Measurements from ENCODE around the gene SUFU. TPM values are rescaled to one million over a fixed set of nuclear protein-coding genes. Genes with fewer than 3 reads are reported as not detected.

Gene SUFU
- total RNA-seq, 1 donor from 2014 or later = 19.9 TPM

GRCh38 chr10:102546606-102547320, 43.0 kb downstream of the SUFU start:
- no peak overlapping the region for H3K4me3 Mint-ChIP-seq (ENCODE audit: unreplicated experiment)
- peaks cover 3% of the 10 kb centered on the region for H3K9me3 Mint-ChIP-seq (ENCODE audit: unreplicated experiment)
- no peaks in the 10 kb centered on the region for H3K36me3 Mint-ChIP-seq (ENCODE audit: unreplicated experiment)
- H3K27me3 Mint-ChIP-seq (ENCODE audit: unreplicated experiment) = peaks cover 4% of the 10 kb centered on the region
- H3K27ac Mint-ChIP-seq (ENCODE audit: unreplicated experiment) = no peak overlapping the region
- H3K4me1 Mint-ChIP-seq (ENCODE audit: low read depth, unreplicated experiment) = no peaks in the 10 kb centered on the region
- DNase-seq = no peak
- TF ChIP-seq, protein P1, sequence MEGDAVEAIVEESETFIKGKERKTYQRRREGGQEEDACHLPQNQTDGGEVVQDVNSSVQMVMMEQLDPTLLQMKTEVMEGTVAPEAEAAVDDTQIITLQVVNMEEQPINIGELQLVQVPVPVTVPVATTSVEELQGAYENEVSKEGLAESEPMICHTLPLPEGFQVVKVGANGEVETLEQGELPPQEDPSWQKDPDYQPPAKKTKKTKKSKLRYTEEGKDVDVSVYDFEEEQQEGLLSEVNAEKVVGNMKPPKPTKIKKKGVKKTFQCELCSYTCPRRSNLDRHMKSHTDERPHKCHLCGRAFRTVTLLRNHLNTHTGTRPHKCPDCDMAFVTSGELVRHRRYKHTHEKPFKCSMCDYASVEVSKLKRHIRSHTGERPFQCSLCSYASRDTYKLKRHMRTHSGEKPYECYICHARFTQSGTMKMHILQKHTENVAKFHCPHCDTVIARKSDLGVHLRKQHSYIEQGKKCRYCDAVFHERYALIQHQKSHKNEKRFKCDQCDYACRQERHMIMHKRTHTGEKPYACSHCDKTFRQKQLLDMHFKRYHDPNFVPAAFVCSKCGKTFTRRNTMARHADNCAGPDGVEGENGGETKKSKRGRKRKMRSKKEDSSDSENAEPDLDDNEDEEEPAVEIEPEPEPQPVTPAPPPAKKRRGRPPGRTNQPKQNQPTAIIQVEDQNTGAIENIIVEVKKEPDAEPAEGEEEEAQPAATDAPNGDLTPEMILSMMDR (IDR thresholded peaks at IDR 0.05; ENCODE audit: partially characterized antibody, unreplicated experiment) = no peak

GRCh38 chr10:102549549-102549948, 45.8 kb downstream of the SUFU start:
- H3K36me3 Mint-ChIP-seq (ENCODE audit: unreplicated experiment) = no peaks in the 10 kb centered on the region
- H3K27me3 Mint-ChIP-seq (ENCODE audit: unreplicated experiment) = peaks cover 4% of the 10 kb centered on the region
- TF ChIP-seq, protein P1 (IDR thresholded peaks at IDR 0.05; ENCODE audit: partially characterized antibody, unreplicated experiment) = no peak
- H3K9me3 Mint-ChIP-seq (ENCODE audit: unreplicated experiment) = peaks cover 3% of the 10 kb centered on the region
- no peak for DNase-seq
- no peak overlapping the region for H3K27ac Mint-ChIP-seq (ENCODE audit: unreplicated experiment)
- H3K4me3 Mint-ChIP-seq (ENCODE audit: unreplicated experiment) = no peak overlapping the region
- no peaks in the 10 kb centered on the region for H3K4me1 Mint-ChIP-seq (ENCODE audit: low read depth, unreplicated experiment)

- TF ChIP-seq, protein P1 (IDR thresholded peaks at IDR 0.05; ENCODE audit: partially characterized antibody, unreplicated experiment) = no peak
- no peak overlapping the region for H3K27ac Mint-ChIP-seq (ENCODE audit: unreplicated experiment)
- no peaks in the 10 kb centered on the region for H3K9me3 Mint-ChIP-seq (ENCODE audit: unreplicated experiment)
- H3K36me3 Mint-ChIP-seq (ENCODE audit: unreplicated experiment) = no peaks in the 10 kb centered on the region
- H3K4me3 Mint-ChIP-seq (ENCODE audit: unreplicated experiment) = no peak overlapping the region
- H3K4me1 Mint-ChIP-seq (ENCODE audit: low read depth, unreplicated experiment) = no peaks in the 10 kb centered on the region
- H3K27me3 Mint-ChIP-seq (ENCODE audit: unreplicated experiment) = peaks cover 4% of the 10 kb centered on the region
- no peak for DNase-seq
Observed at GRCh38 chr10:102550636-102551210, 47.0 kb downstream of the SUFU start.

DNA sequence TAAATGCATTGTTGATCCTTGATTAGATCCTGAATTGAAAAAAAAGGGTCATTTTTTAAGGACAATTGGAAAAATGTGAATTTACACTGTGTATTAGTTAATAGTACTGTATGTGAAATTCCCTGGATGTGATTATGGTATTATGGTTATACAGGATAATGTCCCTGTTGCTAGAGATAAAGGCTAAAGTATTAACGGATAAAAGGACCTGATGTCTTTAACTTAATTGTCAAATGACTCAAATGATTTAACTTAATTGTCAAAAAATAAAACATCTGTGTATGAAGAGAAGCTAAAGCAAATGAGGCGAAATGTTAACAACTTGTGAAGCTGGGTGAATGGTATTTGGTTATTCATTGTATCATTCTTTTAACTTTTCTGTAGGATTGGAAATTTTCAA, 48.8 kb downstream of the SUFU start:
- H3K27ac Mint-ChIP-seq (ENCODE audit: unreplicated experiment) = no peak overlapping the region
- no peak overlapping the region for H3K4me3 Mint-ChIP-seq (ENCODE audit: unreplicated experiment)
- H3K36me3 Mint-ChIP-seq (ENCODE audit: unreplicated experiment) = no peaks in the 10 kb centered on the region
- H3K9me3 Mint-ChIP-seq (ENCODE audit: unreplicated experiment) = no peaks in the 10 kb centered on the region
- H3K4me1 Mint-ChIP-seq (ENCODE audit: low read depth, unreplicated experiment) = no peaks in the 10 kb centered on the region
- peaks cover 2% of the 10 kb centered on the region for H3K27me3 Mint-ChIP-seq (ENCODE audit: unreplicated experiment)
- DNase-seq = no peak
- TF ChIP-seq, protein P1 (IDR thresholded peaks at IDR 0.05; ENCODE audit: partially characterized antibody, unreplicated experiment) = no peak

DNA sequence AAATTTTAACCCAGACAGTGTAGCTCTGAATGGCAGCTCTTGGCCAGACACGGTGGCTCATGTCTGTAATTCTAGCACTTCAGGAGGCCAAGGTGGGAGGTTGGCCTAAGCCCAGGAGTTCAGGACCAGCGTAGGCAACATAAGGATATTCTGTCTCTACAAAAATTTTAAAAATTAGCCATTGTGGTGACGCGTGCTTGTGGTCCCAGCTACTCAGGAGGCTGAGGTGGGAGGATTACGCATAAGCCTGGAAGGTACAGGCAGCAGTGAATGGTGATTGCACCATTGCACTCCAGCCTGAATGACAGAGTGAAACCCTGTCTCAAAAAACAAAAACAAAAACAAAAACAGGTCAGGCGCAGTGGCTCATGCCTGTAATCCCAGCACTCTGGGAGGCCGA, 50.0 kb downstream of the SUFU start:
- no peak for DNase-seq
- Mint-ChIP-seq H3K4me3 (ENCODE audit: unreplicated experiment) (no peak overlapping the region), H3K4me1 (ENCODE audit: low read depth, unreplicated experiment) (peaks cover 5% of the 10 kb centered on the region), H3K9me3 (ENCODE audit: unreplicated experiment) (no peaks in the 10 kb centered on the region), H3K36me3 (ENCODE audit: unreplicated experiment) (no peaks in the 10 kb centered on the region), H3K27ac (ENCODE audit: unreplicated experiment) (no peak overlapping the region), H3K27me3 (ENCODE audit: unreplicated experiment) (peaks cover 2% of the 10 kb centered on the region)
- TF ChIP-seq, protein P1 (IDR thresholded peaks at IDR 0.05; ENCODE audit: partially characterized antibody, unreplicated experiment) = no peak
